Endometrial microvascular endothelial cells (primary cell): ENCODE data around the gene UTP4. TPM values are rescaled to one million over a fixed set of nuclear protein-coding genes. Genes with fewer than 3 reads are reported as not detected.

Experiments used
- in situ Hi-C: cut with HindIII; loops from 2 replicates; pipeline ENCODE4 v1.10.0; 2017; ENCODE audit warnings: low sequenced_read_pairs, low pct_unique_long_range_greater_than_20kb; ENCODE audit errors: inconsistent ontology term
- total RNA-seq: library from RNA; depleted of rRNA; stranded (reverse); fragments of >200 nt; gene quantifications from one replicate; pipeline ENCODE4 v1.2.3, GENCODE V29; 2015; ENCODE audit errors: inconsistent ontology term

Gene UTP4
- total RNA-seq, 1 donor from 2014 or later: 42.6 TPM

GRCh38 chr16:69190046-69190588 lies 57.7 kb downstream of the UTP4 start:
- in situ Hi-C loops: no loop called here

DNA sequence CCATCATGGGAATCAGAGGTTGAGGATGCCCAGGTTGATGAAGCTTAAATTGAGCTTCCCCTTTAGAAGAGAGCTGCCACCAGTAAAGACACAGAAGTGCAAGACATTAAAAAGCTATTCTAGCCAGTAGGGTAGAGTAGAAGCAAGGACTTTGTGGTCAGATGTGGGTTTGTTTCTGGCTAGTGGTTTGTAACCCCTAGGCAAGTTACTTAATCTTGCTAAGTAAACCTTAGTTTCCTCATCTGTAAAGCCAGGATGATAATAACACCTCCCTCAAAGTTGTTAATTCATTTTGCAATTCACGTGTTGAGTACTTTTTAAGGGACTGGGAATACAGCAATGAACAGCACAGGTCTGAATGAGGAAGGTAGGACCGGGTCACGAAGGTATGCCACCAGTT lies 58.1 kb downstream of the UTP4 start:
- in situ Hi-C loops: no loop called here

DNA sequence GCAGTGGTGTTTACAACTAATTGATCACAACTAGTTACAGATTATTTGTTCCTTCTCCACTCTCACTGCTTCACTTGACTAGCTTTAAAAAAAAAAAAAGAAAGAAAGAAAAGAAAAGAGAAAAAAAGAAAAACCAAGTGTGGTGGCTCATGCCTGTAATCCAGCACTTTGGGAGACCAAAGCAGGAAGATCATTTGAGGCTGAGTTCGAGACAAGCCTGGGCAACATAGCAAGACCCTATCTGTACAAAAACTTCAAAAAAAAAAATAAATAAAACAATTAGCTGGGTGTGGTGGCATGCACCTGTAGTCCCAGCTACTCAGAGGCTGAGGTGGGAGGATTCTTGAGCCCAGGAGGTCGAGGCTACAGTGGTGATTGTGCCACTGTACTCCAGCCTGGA lies 58.7 kb downstream of the UTP4 start:
- in situ Hi-C loops: no loop called here

DNA sequence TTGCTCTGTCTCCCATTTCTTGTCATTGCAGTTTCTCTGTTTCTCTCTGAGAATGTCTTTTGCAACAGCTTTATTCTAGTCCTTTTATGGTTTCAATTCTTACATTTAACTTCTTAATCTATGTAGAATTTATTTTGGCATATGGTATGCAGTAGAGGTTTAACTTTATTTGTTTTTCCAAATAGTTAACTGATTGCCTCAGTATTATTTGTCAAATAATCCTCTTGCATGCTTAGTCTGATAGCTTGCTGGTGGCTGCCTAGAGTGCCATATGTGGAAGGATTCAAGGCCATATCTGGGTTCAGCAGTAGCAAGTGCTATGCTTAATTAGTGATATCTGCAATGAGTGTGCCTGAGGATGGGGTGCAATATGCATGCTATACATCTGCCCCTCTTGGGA lies 61.4 kb downstream of the UTP4 start:
- in situ Hi-C loops: no loop called here

GRCh38 chr16:69194488-69194887 lies 62.0 kb downstream of the UTP4 start:
- in situ Hi-C loops: no loop called here

DNA sequence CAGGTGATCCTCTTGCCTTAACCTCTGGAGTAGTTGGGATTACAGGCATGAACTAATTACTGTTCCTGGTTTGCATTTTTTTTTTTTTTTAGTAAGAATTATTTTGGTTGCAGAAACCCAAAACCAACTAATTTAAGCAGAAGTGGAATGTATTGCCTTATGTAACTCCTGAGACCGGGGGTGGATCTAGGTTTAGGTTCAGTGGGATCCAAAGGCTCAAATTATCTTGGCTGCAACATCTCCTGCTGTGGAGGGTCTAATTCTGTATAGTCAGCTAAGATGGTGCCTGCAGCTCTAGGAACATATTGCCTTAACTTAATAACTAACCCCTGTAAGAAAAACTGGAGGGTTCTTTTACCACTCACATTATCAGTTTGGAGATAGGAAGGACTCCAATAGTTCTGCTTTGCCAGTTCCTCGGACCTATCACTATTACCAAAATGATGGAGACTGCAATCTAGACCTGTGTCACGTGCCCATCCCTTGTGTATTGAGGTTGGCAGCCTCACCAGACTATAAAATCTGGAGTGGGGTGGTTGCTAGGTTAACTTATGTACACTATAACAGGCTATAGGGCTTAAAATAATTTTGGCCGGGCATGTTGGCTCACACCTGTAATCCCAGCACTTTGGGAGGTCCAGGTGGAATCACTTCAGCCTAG lies 63.0 kb downstream of the UTP4 start:
- in situ Hi-C loops: no loop called here

DNA sequence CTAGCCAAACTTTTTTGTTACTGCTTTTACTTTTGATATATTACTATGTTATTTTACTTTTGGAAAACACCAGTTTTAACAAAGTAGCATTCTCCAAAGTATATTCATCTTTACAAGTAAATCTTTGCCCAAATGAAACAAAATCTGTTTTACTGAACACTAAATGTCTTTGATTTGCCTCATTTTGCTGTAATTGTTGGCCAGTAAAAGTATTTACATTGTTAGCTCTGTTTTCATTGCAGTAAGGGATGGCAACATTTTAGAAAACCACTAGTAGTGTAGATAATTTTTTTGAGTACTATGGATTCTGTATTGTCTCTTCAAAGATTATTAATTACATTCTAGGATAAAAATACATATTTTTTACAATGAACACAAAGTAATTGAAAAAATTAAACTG lies 65.1 kb downstream of the UTP4 start:
- in situ Hi-C loops: no loop called here

DNA sequence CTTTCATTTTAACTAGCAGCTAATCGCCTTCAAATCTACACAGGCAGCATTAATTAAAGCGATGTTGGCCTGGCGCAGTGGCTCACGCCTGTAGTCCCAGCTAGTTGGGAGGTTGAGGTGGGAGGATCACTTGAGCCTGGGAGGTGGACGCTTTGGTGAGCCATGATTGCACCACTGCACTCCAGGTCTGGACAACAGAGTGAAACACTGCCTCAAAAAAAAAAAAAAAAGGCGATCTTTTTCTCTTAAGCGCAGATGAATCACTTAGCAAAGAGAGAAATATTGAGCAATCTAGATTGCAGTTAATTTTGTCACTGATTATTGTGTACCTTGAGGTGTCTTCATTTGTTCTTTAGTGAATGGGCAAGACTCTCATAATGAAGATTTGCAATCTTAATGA lies 66.9 kb downstream of the UTP4 start:
- in situ Hi-C loops: no loop called here

GRCh38 chr16:69201291-69201690 lies 68.8 kb downstream of the UTP4 start:
- in situ Hi-C loops: no loop called here

- in situ Hi-C loops: no loop called here
Observed at GRCh38 chr16:69201787-69202186, 69.3 kb downstream of the UTP4 start.

DNA sequence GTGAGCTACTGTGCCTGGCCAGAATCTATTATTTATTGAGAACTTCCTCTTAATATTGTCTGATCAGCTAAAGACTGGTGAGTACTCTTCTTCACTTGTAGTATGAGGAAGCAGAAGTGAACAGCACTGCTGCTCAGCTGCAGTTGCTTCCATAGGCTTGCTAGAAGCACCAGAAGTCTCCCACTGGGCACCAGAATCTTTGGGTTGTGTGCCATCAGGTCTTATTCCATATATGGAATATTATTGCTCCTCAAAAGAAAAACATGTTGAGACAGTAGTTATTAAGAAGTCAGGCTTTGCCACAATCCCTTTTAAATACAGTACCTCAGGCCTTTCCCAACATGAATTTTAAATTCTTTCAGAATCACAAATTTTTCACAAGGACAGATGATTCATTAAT lies 71.7 kb downstream of the UTP4 start:
- in situ Hi-C loops: no loop called here

- in situ Hi-C loops: no loop called here
Observed at GRCh38 chr16:69209735-69210134, 77.3 kb downstream of the UTP4 start.

DNA sequence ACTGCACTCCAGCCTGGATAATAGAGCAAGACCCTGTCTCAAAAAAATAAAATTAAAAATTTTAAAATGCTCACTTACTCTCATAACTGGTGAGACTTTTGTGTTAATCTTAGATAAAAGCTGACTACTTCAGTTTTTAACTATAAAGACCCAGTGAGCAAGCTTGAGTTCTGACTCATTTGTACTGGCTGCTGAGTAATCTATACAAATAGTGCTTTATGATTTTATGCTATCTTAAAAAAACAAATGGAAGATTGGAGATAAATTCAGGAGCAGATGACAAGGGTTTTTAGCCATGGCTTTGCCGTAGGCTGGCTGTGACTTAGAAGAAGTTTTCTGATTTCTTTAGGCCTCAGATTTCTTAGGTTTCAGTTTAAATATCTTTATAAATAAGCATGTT lies 85.0 kb downstream of the UTP4 start:
- in situ Hi-C loops: no loop called here

Other genes starting within 250 kb of the UTP4 start
- gene HAS3, start 27.0 kb upstream of the UTP4 start, total RNA-seq: not detected
- gene CHTF8, start 61 bp upstream of the UTP4 start, total RNA-seq: 90.3 TPM
- gene SNTB2, start 54.5 kb downstream of the UTP4 start, total RNA-seq: 45.9 TPM
- gene VPS4A, start 178.7 kb downstream of the UTP4 start, total RNA-seq: 32.5 TPM
- 29.5 TPM for gene PDF, start 197.9 kb downstream of the UTP4 start, total RNA-seq
- 22.6 TPM for gene COG8, start 206.9 kb downstream of the UTP4 start, total RNA-seq
- 55.0 TPM for gene NIP7, start 207.1 kb downstream of the UTP4 start, total RNA-seq
- not detected for gene TMED6, start 219.1 kb downstream of the UTP4 start, total RNA-seq